Measurements from ENCODE around the gene LTO1.

The LTO1 gene

DNA sequence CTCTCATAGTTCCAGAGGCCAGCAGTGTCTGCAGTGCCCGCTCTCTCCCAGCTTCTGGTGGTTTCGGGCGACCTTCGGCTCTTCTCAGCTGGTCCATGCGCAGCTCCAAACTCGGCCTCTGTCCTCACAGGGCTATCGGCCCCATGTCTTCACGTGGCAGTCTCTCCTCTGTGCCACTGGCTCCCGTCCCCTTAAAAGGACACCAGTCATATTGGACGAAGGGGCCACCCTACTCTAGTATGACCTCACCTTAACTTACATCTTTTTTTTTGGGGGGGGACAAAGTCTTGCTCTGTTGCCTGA lies 13.8 kb downstream of the LTO1 start:
- no peak overlapping the region for H3K4me3 ChIP-seq (ENCODE audit: low read depth, low read length)
- H3K27ac ChIP-seq, result no peak overlapping the region
- in situ Hi-C loops (cut with HindIII; ENCODE audit: low pct_ligation_motif_present, low sequenced_read_pairs), result loop anchor here (25.0 kb wide), 1 partner anchor 549 kb away; no protein-coding TSS in a partner anchor
- no peaks in the 10 kb centered on the region for H3K27me3 ChIP-seq (replicated peaks)
- H3K36me3 ChIP-seq (replicated peaks), result peaks cover 5% of the 10 kb centered on the region
- DNase-seq, result no peak
- TF ChIP-seq, protein P1, sequence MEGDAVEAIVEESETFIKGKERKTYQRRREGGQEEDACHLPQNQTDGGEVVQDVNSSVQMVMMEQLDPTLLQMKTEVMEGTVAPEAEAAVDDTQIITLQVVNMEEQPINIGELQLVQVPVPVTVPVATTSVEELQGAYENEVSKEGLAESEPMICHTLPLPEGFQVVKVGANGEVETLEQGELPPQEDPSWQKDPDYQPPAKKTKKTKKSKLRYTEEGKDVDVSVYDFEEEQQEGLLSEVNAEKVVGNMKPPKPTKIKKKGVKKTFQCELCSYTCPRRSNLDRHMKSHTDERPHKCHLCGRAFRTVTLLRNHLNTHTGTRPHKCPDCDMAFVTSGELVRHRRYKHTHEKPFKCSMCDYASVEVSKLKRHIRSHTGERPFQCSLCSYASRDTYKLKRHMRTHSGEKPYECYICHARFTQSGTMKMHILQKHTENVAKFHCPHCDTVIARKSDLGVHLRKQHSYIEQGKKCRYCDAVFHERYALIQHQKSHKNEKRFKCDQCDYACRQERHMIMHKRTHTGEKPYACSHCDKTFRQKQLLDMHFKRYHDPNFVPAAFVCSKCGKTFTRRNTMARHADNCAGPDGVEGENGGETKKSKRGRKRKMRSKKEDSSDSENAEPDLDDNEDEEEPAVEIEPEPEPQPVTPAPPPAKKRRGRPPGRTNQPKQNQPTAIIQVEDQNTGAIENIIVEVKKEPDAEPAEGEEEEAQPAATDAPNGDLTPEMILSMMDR (IDR thresholded peaks at IDR 0.05; ENCODE audit: low read depth, low read length, missing control alignments), result no peak

DNA sequence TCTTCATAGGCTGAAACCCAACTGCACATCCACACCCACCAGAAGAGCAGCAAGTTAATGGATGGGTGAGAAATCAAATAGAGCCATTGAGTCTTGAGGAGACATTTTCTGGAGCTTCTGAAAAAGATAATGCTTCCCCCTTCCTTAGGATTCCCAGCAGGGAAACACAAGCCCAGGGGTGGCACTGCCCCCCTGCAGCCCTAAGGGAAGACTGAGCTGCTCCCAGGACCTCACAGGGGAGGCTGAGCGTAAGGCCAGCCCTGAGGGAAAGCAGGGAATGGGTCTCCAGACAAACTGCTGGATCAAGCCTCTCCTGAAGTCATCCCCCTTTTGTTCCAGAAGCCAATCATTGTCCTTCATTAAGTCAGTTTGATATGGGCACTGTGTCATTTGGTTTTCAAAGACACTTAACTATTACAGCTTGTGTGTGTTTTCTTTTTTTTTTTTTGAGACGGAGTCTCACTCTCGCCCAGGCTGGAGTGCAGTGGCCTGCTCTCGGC lies 15.1 kb downstream of the LTO1 start:
- in situ Hi-C loops (cut with HindIII; ENCODE audit: low pct_ligation_motif_present, low sequenced_read_pairs), result loop anchor here (25.0 kb wide), 1 partner anchor 548 kb away; no protein-coding TSS in a partner anchor
- DNase-seq, result no peak
- Histone ChIP-seq H3K36me3 (replicated peaks) (peaks cover 5% of the 10 kb centered on the region), H3K4me3 (ENCODE audit: low read depth, low read length) (no peak overlapping the region), H3K27ac (no peak overlapping the region), H3K27me3 (replicated peaks) (no peaks in the 10 kb centered on the region)
- TF ChIP-seq, protein P1 (IDR thresholded peaks at IDR 0.05; ENCODE audit: low read depth, low read length, missing control alignments), result no peak

DNA sequence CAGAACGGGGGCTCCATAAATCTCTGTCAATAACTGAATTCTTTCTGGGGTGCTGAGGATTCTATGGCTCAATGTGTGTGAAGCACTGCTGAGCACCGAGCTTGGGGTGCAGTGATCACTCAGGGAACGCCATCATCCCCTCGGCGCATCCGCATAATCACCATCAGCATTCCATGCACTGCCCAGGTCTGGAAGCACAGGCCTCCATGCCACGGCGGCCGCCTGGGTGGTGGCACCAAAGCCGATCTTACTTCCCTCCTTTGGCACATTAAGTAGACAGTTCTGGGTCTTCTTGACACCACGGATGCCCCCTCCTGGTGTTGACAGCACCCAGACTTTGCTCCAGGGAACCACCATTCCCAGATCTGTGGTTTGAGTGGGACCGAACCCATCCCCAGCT lies 15.6 kb downstream of the LTO1 start:
- DNase-seq, result no peak
- TF ChIP-seq, protein P1 (IDR thresholded peaks at IDR 0.05; ENCODE audit: low read depth, low read length, missing control alignments), result no peak
- Histone ChIP-seq H3K27ac (no peak overlapping the region), H3K36me3 (replicated peaks) (peaks cover 2% of the 10 kb centered on the region), H3K4me3 (ENCODE audit: low read depth, low read length) (no peak overlapping the region), H3K27me3 (replicated peaks) (no peaks in the 10 kb centered on the region)
- in situ Hi-C loops (cut with HindIII; ENCODE audit: low pct_ligation_motif_present, low sequenced_read_pairs), result loop anchor here (25.0 kb wide), 1 partner anchor 547 kb away; no protein-coding TSS in a partner anchor

DNA sequence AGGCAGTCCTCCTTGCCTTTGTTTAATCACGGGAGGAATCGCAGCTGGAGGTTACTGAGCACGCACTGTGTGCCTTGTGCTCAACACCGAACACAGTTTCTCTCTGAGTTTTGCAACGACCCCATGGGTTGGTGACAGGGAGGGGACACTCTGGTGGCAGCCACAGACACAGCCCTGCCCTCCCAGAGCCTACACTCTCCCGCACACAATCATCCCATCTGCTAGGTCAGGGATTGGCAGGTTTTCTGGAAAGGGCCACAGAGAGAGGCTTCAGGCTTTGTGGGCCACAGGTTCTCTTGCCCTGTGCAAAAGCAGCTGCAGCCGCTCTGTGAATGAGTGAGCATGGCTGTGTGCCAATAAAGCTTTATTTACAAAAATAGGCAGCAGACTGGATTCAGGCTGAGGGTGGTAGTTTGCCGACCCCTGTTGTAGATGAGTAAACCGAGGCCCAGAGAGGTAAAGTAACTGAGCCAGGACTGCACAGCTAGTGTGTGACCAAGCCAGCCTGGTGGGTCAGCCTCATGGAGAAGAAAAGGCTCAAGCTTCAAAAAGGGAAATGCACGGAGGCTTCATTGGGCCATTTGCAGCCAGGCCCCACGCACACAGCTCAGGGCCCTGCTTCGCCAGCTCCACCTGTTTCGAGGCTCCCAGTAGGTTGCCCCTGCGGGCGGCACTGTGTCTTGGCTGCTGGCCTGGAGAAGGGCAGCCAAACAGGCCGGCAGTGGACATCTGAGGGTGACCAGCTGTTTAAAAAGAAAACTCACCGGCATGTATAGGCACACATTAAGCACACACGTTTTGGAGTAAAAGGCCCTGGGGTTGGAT lies 16.3 kb downstream of the LTO1 start:
- Histone ChIP-seq H3K27me3 (replicated peaks) (no peaks in the 10 kb centered on the region), H3K4me3 (ENCODE audit: low read depth, low read length) (no peak overlapping the region), H3K36me3 (replicated peaks) (peaks cover 6% of the 10 kb centered on the region), H3K27ac (no peak overlapping the region)
- DNase-seq, result no peak
- in situ Hi-C loops (cut with HindIII; ENCODE audit: low pct_ligation_motif_present, low sequenced_read_pairs), result loop anchor here (25.0 kb wide), 1 partner anchor 547 kb away; no protein-coding TSS in a partner anchor
- TF ChIP-seq, protein P1 (IDR thresholded peaks at IDR 0.05; ENCODE audit: low read depth, low read length, missing control alignments), result no peak

DNA sequence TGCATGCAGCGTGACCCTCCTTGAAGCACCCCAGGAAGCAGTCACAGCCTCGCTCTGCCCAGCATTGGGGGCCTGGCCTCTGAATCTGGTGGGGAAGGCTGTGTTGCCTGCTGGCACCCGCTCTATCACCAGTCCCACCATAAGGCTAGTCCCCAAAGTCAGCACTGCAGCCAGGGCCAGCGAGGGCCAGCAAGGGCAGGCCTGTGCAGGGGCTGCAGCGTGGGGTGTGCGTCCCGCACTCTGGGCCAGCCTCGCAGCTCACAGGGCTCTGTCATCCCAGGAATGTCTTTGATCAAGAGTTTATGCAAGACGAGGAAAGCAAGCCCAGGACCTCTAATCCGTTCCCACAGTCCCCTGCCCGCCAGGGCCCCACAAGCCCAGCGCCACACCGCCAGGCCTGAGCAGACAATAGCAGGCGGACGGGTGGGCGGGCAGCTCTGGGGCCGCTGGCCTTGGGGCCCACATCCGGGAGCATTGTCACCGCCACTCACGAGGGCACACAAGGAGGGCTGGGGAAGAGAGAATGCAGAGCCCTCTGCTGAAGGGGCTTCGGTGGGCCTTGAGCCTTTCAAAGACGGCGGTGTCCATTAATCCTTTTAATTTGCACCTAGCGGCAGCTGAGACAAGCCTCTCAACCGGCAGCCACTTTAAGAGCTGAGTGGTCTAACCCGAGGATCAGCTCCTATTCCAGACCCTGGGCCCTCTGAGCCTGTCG lies 17.1 kb downstream of the LTO1 start:
- H3K27me3 ChIP-seq (replicated peaks), result no peaks in the 10 kb centered on the region
- DNase-seq, result no peak
- H3K4me3 ChIP-seq (ENCODE audit: low read depth, low read length), result no peak overlapping the region
- TF ChIP-seq, protein P1 (IDR thresholded peaks at IDR 0.05; ENCODE audit: low read depth, low read length, missing control alignments), result no peak
- no peak overlapping the region for H3K27ac ChIP-seq
- in situ Hi-C loops (cut with HindIII; ENCODE audit: low pct_ligation_motif_present, low sequenced_read_pairs), result loop anchor here (25.0 kb wide), 1 partner anchor 546 kb away; no protein-coding TSS in a partner anchor
- peaks cover 12% of the 10 kb centered on the region for H3K36me3 ChIP-seq (replicated peaks)

Data from brain microvascular endothelial cell (primary cell).